ENCODE measurements around the gene PDE6B. TPM values are rescaled to one million over a fixed set of nuclear protein-coding genes. Genes with fewer than 3 reads are reported as not detected.
A peak's percentile ranks its signal among the peaks of the same experiment; 100 is the strongest.

Gene PDE6B
- total RNA-seq, 4 donors from 2014 or later, result 6.4 to 26.4 (median 14.4) TPM

DNA sequence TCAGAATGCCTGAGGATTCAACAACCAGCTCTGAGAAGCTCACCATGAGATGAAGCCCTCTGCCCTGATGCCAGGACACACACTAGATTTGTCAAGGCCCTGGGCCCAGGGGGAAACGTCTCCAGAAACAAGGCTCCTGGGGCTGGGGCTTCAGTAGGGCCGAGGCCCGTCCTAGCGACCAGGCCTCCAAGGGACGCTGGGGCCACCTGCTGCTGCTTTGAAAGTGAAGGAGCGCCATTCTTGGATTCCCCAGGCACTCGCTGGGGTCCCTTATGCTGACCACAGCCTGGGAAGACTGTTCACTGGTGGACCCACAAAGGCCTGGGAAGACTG lies 23.9 kb downstream of the PDE6B start:
- no peaks in the 10 kb centered on the region for H3K36me3 ChIP-seq
- intact Hi-C loops (cut with DNase I), result no loop called here
- no peaks in the 10 kb centered on the region for H3K27me3 ChIP-seq
- WGBS, 2 donors, result 91 to 95% methylated on average over 4 to 6 of the region's 7 CpGs
- H3K4me3 ChIP-seq (replicated peaks in 1 of 3), result no peak overlapping the region
- H3K27ac ChIP-seq, result no peak overlapping the region
- no peak for TF ChIP-seq POLR2A (IDR thresholded peaks at IDR 0.05)
- TF ChIP-seq, protein P1, sequence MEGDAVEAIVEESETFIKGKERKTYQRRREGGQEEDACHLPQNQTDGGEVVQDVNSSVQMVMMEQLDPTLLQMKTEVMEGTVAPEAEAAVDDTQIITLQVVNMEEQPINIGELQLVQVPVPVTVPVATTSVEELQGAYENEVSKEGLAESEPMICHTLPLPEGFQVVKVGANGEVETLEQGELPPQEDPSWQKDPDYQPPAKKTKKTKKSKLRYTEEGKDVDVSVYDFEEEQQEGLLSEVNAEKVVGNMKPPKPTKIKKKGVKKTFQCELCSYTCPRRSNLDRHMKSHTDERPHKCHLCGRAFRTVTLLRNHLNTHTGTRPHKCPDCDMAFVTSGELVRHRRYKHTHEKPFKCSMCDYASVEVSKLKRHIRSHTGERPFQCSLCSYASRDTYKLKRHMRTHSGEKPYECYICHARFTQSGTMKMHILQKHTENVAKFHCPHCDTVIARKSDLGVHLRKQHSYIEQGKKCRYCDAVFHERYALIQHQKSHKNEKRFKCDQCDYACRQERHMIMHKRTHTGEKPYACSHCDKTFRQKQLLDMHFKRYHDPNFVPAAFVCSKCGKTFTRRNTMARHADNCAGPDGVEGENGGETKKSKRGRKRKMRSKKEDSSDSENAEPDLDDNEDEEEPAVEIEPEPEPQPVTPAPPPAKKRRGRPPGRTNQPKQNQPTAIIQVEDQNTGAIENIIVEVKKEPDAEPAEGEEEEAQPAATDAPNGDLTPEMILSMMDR (IDR thresholded peaks at IDR 0.05), result no peak
- peaks cover 8% of the 10 kb centered on the region in 2 donors for H3K4me1 ChIP-seq
- DNase-seq, result no peak
- no peaks in the 10 kb centered on the region for H3K9me3 ChIP-seq

DNA sequence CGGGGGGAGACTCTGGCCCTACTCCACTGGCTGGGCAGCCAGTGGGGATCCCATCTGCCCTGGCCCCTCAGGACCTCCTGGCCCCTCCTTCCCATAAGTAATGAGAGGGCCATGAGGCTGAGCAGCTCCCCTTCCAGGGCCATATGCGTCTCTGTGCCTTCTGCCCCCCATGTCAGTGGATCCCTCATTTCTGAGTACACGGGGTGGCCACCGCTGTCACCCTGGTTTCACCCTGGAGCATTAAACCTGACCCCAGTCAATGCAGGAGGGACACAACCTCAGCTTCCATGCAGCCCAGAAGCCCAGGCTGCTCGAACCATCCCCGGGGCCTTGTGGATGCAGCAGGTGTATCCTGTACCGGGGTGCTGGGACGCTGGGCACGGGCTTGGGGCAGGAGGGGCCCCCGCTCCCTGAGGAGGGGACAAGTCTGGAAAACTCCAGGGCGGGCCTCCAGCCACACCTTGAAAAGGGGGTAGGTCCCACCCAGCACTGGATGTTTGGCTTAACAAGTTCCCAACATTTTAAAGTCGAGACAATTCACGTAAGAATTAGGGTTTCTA lies 24.5 kb downstream of the PDE6B start:
- H3K27ac ChIP-seq, result no peak overlapping the region
- no peaks in the 10 kb centered on the region for H3K27me3 ChIP-seq
- intact Hi-C loops (cut with DNase I), result no loop called here
- TF ChIP-seq, protein P1 (IDR thresholded peaks at IDR 0.05), result no peak
- no peak overlapping the region for H3K4me3 ChIP-seq (replicated peaks in 1 of 3)
- H3K4me1 ChIP-seq, result peaks cover 8% of the 10 kb centered on the region in 2 donors
- H3K36me3 ChIP-seq, result no peaks in the 10 kb centered on the region
- no peak for DNase-seq
- no peaks in the 10 kb centered on the region for H3K9me3 ChIP-seq
- WGBS, 2 donors, result 93 to 94% methylated on average over 2 to 12 of the region's 13 CpGs

DNA sequence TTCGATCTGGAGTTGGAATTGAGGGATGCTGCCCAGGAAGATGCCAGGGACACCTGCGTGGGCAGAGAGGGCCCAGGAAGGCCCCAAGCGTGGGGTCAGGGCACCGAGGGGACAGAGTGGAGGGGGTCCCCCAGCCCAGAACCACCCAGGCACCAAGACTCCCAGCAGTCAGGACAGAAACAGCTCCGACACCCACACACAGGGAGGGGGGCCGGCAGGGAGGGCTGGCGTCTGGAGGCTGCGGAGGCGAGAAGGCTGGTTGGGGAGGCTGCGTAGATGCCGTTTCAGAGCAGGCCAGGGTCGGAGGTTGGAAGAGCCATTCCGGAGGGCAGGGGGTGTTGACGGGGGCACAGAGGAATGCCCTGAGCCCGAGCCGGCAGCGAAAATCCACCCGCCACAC lies 25.1 kb downstream of the PDE6B start:
- Histone ChIP-seq H3K9me3 (no peaks in the 10 kb centered on the region), H3K4me3 (replicated peaks in 1 of 3) (no peak overlapping the region), H3K4me1 (peaks cover 8% of the 10 kb centered on the region in 2 donors), H3K27ac (no peak overlapping the region), H3K36me3 (no peaks in the 10 kb centered on the region), H3K27me3 (no peaks in the 10 kb centered on the region)
- intact Hi-C loops (cut with DNase I), result no loop called here
- no peak for TF ChIP-seq POLR2A (IDR thresholded peaks at IDR 0.05)
- TF ChIP-seq, protein P1 (IDR thresholded peaks at IDR 0.05), result no peak
- no peak for DNase-seq
- WGBS, 2 donors, result 75 to 77% methylated on average over 14 of the region's 18 CpGs

DNA sequence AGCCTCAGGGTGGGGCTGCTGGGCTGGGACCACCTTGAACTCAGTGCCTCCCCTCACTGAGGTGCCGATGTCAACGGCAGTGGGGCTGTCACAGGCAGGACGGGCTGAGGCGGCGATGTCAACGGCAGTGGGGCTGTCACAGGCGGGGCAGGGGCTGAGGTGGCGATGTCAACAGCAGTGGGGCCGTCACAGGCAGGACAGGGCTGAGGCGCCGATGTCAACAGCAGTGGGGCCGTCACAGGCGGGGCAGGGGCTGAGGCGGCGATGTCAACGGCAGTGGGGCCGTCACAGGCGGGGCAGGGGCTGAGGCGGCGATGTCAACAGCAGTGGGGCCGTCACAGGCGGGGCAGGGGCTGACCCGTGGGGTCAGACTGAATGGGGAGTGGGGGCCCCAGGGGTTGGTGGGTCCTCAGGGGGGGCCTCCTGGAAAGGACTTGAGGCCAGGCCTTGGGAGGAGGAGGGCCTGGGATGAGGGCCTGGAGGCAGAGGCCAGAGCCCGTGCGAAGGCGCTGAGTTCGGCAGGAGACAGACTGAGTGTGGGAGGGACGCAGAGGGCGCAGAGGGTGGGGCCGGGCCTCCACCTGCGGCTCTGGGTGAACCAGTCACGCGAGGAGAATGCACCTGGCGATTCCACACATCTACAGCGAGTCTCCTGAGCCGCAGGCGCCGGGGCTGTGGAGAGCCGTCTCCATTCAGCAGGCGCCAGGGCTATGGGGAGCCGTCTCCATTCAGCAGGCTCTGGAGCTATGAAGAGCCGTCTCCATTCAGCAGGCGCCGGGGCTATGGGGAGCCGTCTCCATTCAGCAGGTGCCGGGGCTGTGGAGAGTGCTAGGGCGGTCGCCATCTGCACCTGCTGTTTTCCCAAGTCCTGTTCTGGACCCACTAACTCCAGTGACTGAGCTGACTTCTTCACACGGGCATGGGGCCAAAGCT lies 25.8 kb downstream of the PDE6B start:
- TF ChIP-seq, protein P1 (IDR thresholded peaks at IDR 0.05), result no peak
- TF ChIP-seq POLR2A (IDR thresholded peaks at IDR 0.05), result no peak
- no peaks in the 10 kb centered on the region for H3K36me3 ChIP-seq
- H3K4me3 ChIP-seq (replicated peaks in 1 of 3), result no peak overlapping the region
- intact Hi-C loops (cut with DNase I), result no loop called here
- H3K27ac ChIP-seq, result no peak overlapping the region
- DNase-seq, result peak; percentile 69 to 76
- H3K9me3 ChIP-seq, result no peaks in the 10 kb centered on the region
- 26 to 27% methylated on average over 38 to 41 of the region's 49 CpGs for WGBS, 2 donors
- H3K27me3 ChIP-seq, result no peaks in the 10 kb centered on the region
- peaks cover 8% of the 10 kb centered on the region in 2 donors for H3K4me1 ChIP-seq

Data from thyroid gland (tissue), 4 donors.